ENCODE results near the gene GPC2.
"Not testable (repeated sequence)": the region's sequence is repeated elsewhere in the genome, so short reads cannot be mapped to it uniquely, and the experiment has no call there.

GPC2 gene, protein sequence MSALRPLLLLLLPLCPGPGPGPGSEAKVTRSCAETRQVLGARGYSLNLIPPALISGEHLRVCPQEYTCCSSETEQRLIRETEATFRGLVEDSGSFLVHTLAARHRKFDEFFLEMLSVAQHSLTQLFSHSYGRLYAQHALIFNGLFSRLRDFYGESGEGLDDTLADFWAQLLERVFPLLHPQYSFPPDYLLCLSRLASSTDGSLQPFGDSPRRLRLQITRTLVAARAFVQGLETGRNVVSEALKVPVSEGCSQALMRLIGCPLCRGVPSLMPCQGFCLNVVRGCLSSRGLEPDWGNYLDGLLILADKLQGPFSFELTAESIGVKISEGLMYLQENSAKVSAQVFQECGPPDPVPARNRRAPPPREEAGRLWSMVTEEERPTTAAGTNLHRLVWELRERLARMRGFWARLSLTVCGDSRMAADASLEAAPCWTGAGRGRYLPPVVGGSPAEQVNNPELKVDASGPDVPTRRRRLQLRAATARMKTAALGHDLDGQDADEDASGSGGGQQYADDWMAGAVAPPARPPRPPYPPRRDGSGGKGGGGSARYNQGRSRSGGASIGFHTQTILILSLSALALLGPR

GRCh38 chr7:100177045-100178001, at the start of gene GPC2, which contains the start of gene STAG3:
Gene GPC2, minus strand, starts transcription at chr7:100177381. Its CDS starts 182 bp downstream, at chr7:100177199.
Gene STAG3, plus strand, starts transcription at chr7:100177918. Its CDS starts 2,639 bp downstream, at chr7:100180557.
- DNase-seq, result peak; percentile 90 to 93

DNA sequence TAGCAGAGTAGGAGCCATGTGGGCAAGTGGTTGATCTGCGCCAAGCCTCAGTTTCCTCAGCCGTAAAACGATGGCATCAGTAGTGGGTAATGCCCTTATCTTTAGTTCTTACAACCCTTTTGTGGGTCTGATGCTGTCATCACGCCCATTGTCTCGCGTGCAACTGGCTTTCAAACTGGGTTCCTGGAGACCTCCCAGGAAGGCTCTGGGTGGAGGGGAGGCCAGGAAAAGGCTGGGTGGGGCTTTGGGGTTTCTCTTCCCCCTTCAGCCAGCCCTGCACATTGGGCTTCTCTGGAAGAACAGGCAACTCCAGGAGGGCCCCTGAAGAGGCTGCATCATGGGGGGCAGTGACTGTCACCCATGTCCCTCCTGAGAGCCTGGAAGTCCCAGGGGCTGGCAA, 47.7 kb upstream of the GPC2 start:
- not testable (repeated sequence) for DNase-seq

- not testable (repeated sequence) for DNase-seq
These were observed 46.3 kb upstream of the GPC2 start for GRCh38 chr7:100223376-100223927.

DNA sequence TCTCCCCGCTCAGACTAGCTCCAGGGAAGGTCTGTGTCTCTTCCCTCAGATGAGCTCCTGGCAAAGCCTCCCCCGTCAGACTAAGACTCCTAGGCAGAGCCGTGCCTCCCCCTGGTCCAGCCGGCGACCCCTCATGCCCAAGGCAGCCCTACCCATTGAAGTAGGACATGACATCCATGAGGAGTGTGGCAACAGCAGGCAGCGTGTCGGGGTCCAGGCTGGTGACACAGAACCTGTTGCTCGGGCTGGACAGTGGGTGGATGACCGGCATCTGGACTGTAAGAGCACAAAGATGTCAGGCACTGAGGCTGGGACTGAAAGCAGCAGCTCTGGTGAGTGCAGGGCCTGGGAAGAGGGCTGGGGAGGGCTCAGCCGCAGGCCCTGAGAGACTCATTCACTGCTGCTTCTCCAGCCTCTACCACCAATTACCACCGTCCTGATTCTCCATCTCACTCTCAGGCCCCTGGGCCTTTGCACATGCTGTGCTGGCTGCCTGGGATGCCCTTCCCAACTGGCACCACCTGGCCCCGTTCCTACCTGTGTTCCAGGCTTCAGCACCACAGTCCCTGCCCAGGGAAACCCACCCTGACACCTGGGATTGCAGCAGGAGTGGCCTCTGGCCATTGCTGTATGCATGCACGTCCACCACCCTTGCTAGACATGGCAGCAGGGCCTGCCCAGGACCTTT, 45.4 kb upstream of the GPC2 start:
- DNase-seq, result no peak

DNA sequence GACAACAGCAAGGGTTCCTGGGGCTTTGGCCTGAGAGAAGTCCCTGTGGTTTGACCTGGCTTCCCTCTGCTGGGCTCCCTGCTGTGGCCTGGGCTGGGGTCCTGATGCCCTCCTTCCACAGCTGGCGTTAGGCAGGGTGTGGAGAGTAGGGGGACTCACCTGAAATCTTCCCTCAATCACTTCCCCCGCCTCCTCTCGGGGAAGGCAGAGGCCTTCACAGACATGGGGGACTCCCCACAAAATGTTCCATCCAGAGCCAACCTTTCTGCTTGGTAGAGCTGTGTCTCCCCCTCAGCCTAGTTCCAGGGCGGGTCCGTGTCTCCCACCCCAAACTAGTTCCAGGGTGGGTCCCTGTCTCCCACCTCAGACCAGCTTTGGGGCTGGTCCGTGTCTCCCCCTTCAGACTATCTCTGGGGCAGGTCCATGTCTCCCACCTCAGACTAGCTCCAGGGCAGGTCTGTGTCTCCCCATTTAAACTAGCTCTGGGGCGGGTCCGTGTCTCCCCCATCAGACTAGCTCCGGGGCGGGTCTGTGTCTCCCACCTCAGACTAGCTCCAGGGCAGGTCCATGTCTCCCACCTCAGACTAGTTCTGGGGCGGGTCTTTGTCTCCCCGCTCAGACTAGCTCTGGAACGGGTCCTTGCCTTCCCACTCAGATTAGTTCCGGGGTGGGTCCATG, 44.7 kb upstream of the GPC2 start:
- no peak for DNase-seq

DNA sequence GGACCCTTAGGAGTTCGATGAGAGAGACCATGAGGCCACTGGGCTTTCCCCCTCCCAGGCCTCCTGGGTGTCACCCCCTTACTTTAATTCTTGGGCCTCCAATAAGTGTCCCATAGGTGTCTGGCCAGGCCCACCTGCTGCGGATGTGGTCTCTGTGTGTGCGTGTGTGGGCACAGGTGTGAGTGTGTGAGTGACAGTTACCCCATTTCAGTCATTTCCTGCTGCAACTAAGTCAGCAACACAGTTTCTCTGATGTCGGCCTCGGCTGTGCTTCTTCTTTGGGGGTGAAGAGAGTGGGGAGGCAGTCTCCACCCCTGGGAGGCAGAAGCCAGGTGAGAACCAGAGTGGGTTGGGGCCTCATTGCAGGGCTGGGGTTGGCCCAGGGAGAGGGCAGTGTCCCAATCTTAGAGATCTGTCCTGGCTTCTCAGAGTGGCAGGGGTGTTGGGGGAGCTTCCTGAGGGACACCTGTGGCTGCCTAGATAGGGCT, 44.1 kb upstream of the GPC2 start:
- no peak for DNase-seq

DNA sequence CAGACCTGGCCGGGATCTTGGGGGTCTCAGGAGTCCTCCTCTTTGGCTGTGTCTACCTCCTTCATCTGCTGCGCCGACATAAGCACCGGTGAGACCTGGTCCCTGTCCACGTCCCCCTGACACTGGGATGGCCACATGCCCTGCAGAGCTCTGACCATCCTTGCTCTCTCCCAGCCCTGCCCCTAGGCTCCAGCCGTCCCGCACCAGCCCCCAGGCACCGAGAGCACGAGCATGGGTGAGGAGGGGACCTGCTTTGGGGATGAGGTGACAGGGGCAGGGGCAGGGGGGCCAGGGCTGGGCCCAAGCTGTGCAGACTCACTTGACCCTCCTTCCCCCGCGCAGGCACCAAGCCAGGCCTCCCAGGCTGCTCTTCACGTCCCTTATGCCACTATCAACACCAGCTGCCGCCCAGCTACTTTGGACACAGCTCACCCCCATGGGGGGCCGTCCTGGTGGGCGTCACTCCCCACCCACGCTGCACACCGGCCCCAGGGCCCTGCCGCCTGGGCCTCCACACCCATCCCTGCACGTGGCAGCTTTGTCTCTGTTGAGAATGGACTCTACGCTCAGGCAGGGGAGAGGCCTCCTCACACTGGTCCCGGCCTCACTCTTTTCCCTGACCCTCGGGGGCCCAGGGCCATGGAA, 43.5 kb upstream of the GPC2 start:
- DNase-seq, result no peak

DNA sequence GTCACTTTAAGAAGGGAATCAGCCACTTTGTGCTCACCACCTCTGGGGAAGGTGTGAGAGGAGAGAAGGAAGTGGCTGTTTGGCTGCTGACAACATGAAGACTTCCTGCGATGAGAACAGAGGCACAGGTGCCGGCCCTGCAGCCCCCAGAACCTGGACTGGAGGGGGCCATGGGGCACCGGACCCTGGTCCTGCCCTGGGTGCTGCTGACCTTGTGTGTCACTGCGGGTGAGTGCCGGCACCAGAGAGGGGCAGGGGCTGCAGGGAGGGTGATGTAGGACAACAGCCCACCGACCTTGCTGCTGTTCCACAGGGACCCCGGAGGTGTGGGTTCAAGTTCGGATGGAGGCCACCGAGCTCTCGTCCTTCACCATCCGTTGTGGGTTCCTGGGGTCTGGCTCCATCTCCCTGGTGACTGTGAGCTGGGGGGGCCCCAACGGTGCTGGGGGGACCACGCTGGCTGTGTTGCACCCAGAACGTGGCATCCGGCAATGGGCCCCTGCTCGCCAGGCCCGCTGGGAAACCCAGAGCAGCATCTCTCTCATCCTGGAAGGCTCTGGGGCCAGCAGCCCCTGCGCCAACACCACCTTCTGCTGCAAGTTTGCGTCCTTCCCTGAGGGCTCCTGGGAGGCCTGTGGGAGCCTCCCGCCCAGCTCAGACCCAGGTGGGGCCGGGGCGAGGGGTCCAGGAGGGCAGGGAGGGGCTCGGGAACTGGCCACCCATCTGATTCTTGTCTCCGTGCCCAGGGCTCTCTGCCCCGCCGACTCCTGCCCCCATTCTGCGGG, 42.8 kb upstream of the GPC2 start, which contains the start of gene PVRIG:
TSS of gene PVRIG (plus strand) at position 149 of the 785 bp plus-strand sequence. CDS start at position 171, 22 bp downstream.
- not testable (repeated sequence) for DNase-seq

GRCh38 chr7:100219271-100219737, 42.1 kb upstream of the GPC2 start:
- DNase-seq, result no peak

- DNase-seq, result not testable (repeated sequence)
These were observed 40.8 kb upstream of the GPC2 start for GRCh38 chr7:100217934-100218333.

DNA sequence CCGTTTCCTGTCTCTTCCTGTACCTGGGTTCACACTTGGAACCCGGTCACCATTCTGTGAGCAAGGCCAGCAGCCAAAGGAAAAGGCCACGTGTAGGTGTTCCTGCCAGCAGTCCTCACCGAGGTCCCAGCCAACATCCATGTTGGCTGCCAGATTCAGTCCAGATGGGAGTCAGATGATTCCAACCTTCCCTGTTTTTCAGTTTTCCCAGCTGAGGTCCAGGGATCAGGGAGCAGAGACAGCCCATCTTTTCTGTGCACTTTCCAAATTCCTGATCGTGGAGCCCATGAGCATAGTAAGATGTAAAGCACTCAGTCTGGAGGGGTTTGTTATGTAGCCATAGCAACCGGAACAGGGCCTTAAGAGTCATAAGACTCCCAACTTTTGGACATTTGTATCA, 38.7 kb upstream of the GPC2 start:
- no peak for DNase-seq

GRCh38 chr7:100214356-100214755, 37.2 kb upstream of the GPC2 start:
- not testable (repeated sequence) for DNase-seq

GRCh38 chr7:100213672-100214071, 36.5 kb upstream of the GPC2 start:
- no peak for DNase-seq

DNA sequence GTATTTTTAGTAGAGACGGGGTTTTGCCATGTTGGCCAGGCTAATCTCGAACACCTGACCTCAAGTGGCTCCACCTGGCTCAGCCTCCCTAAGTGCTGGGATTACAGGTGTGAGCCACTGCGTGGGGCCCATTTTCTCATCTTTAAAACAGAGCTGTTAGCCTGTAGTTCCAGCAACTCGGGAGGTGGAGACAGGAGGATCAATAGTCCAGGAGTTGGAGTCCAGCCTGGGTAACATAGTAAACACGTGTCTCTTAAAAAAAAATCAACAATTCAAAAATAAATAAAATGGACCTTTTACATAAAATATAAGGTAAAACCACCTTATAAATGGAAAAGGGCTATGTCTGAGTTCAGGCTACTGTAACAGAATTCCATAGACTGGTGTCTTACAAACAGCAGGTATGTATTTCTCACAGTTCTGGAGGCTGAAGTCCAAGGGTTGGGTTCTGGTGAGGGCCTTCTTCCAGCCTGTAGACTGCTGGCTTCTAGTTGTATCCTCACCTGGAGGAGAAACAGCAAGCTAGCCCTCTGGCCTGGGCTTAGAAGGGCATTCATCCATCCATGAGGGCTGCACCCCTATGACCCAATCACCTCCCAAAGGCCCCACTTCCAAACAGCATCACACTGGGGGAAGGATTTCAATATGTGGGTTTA, 35.6 kb upstream of the GPC2 start:
- no peak for DNase-seq

GRCh38 chr7:100211342-100211780, 34.2 kb upstream of the GPC2 start:
- DNase-seq, result no peak

- no peak for DNase-seq
These were observed 33.6 kb upstream of the GPC2 start for GRCh38 chr7:100210805-100211204.

DNA sequence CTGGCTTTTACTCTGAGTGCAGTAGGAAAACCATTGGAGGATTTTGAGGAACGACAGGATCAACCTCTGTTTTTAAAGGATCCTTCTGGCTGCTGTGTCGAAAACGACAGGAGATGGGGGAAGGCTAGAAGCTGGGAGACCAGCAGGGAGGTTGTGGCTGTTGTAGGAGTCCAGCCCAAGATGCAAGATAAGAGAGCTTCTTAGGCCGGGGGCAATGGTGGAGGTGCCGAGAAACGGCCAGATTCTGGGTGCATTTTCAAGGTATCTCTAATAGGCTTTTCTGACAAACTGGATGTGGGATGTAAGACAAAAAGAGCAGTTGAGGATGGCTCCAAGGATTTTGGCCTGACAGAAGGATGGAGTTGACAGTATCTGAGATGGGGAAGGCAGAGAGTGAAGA, 32.3 kb upstream of the GPC2 start:
- no peak for DNase-seq

- no peak for DNase-seq
These were observed 31.8 kb upstream of the GPC2 start for GRCh38 chr7:100208911-100209408.

- no peak for DNase-seq
These were observed 27.3 kb upstream of the GPC2 start for GRCh38 chr7:100204454-100204853.

Measured in SHP77 (cell line).